Measurements from ENCODE around the gene LRRC55.

The LRRC55 gene

DNA sequence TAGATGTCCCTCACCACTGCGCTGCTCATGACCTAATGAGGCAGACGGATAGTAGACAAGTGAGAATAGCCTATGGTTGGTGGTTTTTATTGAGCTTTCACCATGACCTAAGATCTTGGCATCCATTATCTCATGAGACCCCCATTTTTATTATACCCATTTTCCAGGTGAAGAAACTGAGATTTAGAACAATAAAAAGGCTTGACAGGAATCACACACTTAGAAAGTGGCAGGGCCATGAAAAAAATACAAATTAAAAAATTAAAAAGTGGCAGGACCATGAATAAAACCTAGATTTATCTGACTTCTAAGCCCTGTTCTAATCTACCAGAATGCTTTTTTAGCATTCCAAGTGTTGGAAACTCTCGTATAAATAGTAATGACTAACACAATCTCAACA lies 1.1 kb downstream of the LRRC55 start:
- no peaks in the 10 kb centered on the region for H3K36me3 ChIP-seq
- TF ChIP-seq, protein P1, sequence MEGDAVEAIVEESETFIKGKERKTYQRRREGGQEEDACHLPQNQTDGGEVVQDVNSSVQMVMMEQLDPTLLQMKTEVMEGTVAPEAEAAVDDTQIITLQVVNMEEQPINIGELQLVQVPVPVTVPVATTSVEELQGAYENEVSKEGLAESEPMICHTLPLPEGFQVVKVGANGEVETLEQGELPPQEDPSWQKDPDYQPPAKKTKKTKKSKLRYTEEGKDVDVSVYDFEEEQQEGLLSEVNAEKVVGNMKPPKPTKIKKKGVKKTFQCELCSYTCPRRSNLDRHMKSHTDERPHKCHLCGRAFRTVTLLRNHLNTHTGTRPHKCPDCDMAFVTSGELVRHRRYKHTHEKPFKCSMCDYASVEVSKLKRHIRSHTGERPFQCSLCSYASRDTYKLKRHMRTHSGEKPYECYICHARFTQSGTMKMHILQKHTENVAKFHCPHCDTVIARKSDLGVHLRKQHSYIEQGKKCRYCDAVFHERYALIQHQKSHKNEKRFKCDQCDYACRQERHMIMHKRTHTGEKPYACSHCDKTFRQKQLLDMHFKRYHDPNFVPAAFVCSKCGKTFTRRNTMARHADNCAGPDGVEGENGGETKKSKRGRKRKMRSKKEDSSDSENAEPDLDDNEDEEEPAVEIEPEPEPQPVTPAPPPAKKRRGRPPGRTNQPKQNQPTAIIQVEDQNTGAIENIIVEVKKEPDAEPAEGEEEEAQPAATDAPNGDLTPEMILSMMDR (IDR thresholded peaks at IDR 0.05; ENCODE audit: low read depth, low read length) = no peak
- H3K27me3 ChIP-seq = no peaks in the 10 kb centered on the region
- H3K9me3 ChIP-seq = no peaks in the 10 kb centered on the region
- H3K4me3 ChIP-seq (ENCODE audit: low read depth, low read length) = no peak overlapping the region
- DNase-seq = no peak
- no peaks in the 10 kb centered on the region for H3K4me1 ChIP-seq

DNA sequence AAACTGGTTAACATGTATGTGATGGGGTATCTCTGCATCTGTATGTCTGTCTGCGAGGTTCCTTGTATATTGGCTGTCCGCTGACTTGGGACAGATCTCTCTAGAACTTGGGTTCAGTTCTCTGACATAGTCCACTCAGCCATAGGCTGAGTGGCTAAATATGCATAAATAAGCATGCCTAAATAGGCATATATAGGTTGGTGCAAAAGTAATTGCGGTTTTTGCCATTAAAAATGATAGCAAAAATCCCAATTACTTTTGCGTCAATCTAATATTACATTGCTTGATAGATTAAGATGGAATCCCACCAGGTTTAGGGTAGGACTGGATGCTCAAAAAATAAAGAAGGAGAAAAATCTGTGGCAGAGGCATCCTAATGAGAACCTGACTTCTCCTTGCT lies 8.8 kb downstream of the LRRC55 start:
- Histone ChIP-seq H3K36me3 (no peaks in the 10 kb centered on the region), H3K27me3 (no peaks in the 10 kb centered on the region), H3K4me1 (no peaks in the 10 kb centered on the region), H3K9me3 (no peaks in the 10 kb centered on the region), H3K4me3 (ENCODE audit: low read depth, low read length) (no peak overlapping the region)
- TF ChIP-seq, protein P1 (IDR thresholded peaks at IDR 0.05; ENCODE audit: low read depth, low read length) = no peak
- no peak for DNase-seq

DNA sequence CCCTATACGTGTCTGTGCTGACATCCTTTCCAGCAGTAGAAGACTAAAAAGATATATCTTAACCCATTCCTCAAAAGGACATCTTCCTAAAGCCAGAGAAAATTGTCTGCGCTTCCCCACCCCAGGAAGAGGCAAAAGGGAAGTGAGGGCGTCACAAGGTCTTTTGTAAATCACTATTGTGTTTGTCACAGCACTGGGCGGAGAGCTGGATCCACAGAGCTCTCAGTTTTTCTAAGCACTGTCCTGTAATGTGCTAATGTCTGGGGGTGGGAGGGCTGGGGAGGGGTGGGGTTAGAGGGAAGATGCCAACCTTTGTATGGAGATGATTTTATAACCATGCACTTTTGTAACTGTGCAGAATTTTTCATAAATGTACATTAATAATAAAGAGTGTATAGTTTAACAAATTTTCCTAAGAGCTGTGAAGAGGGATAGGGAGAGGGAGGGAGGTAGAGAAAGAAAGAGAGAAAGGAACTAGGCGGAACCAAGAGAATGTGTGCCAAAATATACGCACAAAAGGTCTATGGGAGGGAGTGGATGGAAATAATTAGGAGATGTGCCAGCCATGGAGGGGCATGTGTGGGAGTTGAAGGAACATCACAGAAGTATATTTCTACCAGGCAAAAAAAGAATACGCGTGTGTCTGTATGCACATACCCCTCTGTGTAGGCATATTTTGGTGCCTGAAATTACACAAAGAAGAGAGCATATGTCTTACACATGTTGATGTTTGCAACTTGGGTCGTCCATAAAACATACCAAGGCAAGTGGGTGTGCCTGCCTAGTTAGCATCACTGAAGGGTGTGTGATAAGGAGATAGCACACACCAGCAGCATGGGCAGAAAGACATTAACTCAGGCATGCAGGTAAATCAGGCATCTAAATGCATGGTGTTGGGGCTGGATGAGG lies 9.8 kb downstream of the LRRC55 start:
- no peaks in the 10 kb centered on the region for H3K36me3 ChIP-seq
- no peaks in the 10 kb centered on the region for H3K4me1 ChIP-seq
- no peak for DNase-seq
- H3K27me3 ChIP-seq = no peaks in the 10 kb centered on the region
- TF ChIP-seq, protein P1 (IDR thresholded peaks at IDR 0.05; ENCODE audit: low read depth, low read length) = no peak
- no peak overlapping the region for H3K4me3 ChIP-seq (ENCODE audit: low read depth, low read length)
- H3K9me3 ChIP-seq = no peaks in the 10 kb centered on the region

DNA sequence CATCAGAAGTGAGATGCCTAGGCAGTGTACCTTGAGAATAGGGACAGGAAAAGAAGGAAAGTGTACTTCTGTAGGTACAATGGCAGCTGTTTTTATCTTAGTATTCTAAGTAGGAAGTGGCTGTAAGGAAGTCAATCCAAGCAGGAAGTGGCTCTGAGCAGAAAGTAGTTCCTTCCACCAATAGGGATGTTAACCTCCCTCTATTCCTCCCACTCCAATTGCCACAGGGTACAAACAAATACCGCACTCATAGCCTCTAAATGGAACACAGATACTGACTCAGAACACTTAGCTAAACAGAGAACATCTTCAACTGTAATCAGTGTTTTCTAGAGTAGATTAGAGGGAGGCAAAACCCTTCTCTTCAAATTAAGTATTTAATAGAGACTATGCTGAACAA lies 10.6 kb downstream of the LRRC55 start:
- Histone ChIP-seq H3K9me3 (no peaks in the 10 kb centered on the region), H3K4me1 (peaks cover 6% of the 10 kb centered on the region), H3K36me3 (no peaks in the 10 kb centered on the region), H3K27me3 (no peaks in the 10 kb centered on the region), H3K4me3 (ENCODE audit: low read depth, low read length) (no peak overlapping the region)
- DNase-seq = no peak
- TF ChIP-seq, protein P1 (IDR thresholded peaks at IDR 0.05; ENCODE audit: low read depth, low read length) = no peak

DNA sequence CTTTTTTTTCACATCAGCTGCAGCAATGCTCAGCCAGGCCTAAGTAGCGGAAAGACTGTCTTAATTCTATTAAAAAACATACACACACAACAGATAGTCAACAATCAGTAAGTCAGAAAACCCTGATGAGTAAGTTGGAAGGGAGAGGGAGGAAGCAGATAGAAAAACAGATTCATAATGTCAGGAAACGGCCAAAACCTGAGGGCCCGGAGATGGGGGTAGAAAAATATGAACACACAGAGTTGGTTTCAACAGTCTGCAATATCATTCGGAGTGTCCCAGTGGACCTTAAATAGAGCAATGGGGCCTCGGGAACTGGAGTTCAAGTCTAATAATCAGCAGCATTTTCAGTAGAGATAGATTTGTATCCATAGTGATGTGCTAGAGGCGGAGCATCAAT lies 14.8 kb downstream of the LRRC55 start:
- H3K9me3 ChIP-seq = no peaks in the 10 kb centered on the region
- TF ChIP-seq, protein P1 (IDR thresholded peaks at IDR 0.05; ENCODE audit: low read depth, low read length) = no peak

DNA sequence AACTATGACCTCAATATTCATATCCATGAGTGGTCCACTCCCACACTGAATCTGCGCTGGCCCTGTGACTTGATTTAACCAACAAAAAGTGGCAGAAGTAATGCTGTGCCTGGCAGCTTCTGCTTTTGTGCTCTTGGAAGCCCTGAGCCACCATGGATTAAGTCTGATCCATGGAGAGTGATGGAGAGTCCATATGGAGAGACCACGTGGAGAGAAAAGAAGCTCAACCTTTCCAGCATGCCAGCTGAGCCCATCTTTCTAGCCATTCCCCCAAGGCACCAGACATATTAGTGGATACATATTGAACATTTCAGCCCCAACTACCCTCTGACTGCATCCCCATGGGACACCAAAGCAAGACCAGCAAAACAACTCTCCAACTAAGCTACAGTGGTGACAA lies 16.0 kb downstream of the LRRC55 start:
- TF ChIP-seq, protein P1 (IDR thresholded peaks at IDR 0.05; ENCODE audit: low read depth, low read length) = no peak
- peaks cover 9% of the 10 kb centered on the region for H3K4me1 ChIP-seq
- H3K4me3 ChIP-seq (ENCODE audit: low read depth, low read length) = no peak overlapping the region
- no peak for DNase-seq
- H3K27me3 ChIP-seq = no peaks in the 10 kb centered on the region
- no peaks in the 10 kb centered on the region for H3K36me3 ChIP-seq
- H3K9me3 ChIP-seq = no peaks in the 10 kb centered on the region

More for the DNA sequence above, 14.8 kb downstream of the LRRC55 start:
- DNase-seq = no peak
- no peaks in the 10 kb centered on the region for H3K27me3 ChIP-seq
- H3K4me1 ChIP-seq = peaks cover 9% of the 10 kb centered on the region
- no peak overlapping the region for H3K4me3 ChIP-seq (ENCODE audit: low read depth, low read length)
- no peaks in the 10 kb centered on the region for H3K36me3 ChIP-seq
